Stimulated activated CD8-positive, alpha-beta memory T cell treated with anti-CD3 and anti-CD28 coated beads, Interleukin-7, amount 100 ng/mL, for 4 hours (primary cell): ENCODE measurements around the gene SEZ6L2.
"Not testable (repeated sequence)": the region's sequence is repeated elsewhere in the genome, so short reads cannot be mapped to it uniquely, and the experiment has no call there.

ENCODE experiments used
- DNase-seq, 2 donors: peaks; one replicate each; pipeline ENCODE4 v3.0.0-alpha.2; 2020; ENCODE audit warnings: low read depth in 2 of 2

Gene SEZ6L2

GRCh38 chr16:29857133-29857760 lies 42.1 kb downstream of the SEZ6L2 start:
- no peak for DNase-seq

DNA sequence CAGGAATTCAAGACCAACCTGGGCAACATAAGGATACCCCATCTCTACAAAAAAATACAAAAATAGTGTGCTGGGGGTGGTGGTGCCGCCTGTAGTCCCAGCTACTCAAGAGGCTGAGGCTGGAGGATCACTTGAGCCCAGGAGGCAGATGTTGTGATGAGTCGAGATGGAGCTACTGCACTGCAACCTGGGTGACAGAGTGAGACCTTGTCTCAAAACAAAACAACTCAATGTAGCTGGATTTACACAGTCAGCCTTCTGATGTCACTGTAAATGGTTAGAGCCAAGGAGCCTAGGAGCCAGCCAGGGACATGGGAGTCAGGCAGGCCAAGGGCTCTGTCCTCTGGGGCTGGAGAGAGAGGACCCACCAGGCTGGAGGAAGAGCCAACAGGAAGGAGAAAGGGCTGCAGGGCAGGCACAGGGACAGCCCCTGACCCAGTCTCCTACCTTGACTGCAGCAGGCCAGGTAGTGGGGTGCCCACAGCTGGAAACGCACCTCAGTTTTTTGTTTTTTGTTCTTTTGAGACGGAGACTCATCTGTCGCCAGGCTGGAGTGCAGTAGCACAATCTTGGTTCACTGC lies 44.7 kb downstream of the SEZ6L2 start:
- no peak for DNase-seq

GRCh38 chr16:29852654-29853053 lies 46.7 kb downstream of the SEZ6L2 start:
- DNase-seq, result no peak

GRCh38 chr16:29850998-29851397 lies 48.4 kb downstream of the SEZ6L2 start:
- DNase-seq, result no peak

DNA sequence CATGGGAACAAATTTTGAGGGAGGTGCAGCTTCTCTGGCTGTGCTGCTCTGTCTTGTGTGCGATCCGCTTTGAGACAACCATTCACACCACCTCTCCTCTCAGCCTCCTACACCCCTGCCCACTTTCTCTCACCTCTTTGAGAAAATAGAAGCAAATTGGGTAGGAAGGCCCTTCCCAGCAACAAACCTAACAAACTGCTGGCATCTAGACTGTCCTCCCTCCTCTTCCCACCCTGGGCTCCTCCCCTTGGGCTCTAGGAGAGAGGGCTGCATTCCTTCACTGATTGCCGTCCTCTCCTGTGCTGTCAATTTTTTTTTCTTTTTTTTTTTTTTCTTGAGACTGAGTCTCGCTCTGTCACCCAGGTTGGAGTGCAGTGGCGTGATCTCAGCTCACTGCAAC lies 49.8 kb downstream of the SEZ6L2 start:
- DNase-seq, result no peak

- DNase-seq, result peak; percentile 61 to 70
Measured at GRCh38 chr16:29848420-29849297, 50.7 kb downstream of the SEZ6L2 start.

GRCh38 chr16:29845656-29846055 lies 53.7 kb downstream of the SEZ6L2 start:
- DNase-seq, result no peak

DNA sequence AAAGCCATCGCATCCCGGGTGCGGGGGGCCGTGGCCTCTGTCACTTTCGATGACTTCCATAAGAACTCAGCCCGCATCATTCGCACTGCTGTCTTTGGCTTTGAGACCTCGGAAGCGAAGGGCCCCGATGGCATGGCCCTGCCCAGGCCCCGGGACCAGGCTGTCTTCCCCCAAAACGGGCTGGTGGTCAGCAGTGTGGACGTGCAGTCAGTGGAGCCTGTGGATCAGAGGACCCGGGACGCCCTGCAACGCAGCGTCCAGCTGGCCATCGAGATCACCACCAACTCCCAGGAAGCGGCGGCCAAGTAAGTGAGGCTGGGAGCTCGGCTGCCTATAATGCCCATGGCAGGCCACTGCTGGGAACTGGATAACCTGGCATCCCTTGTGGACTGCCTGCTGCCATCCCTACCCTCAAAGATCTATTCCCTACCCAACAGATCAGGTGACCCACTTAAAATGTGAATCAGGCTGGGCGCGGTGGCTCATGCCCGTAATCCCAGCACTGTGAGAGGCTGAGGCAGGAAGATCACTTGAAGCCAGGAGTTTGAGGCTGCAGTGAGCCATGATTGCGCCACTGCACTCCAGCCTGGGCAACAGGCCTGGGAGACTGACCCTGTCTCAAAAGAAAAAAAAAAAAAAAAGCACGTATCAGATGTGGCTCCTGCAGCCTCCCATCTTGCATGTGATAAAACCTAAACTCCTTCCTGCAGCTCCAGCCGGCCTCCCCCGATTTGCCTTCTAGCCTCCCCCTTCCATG lies 54.6 kb downstream of the SEZ6L2 start:
- DNase-seq, result no peak

DNA sequence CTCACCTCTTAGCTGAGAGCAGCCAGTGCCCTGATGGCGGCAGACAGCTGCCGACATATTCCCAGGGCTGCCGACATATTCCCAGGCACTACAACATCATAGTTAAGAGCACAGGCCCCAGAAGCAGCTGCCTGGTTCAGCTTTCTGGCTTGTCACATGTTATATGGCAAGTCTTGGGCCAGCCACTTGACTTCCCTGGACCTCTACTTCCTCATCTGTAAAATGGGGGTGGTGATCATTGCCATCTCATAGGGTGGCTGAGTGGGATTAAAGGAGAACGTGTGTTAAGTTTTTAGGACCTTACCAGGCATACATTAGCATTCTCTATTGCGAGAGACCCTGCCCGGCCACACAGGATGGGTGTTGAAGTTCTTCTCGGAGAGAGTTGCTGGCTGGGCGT lies 55.4 kb downstream of the SEZ6L2 start:
- no peak for DNase-seq

DNA sequence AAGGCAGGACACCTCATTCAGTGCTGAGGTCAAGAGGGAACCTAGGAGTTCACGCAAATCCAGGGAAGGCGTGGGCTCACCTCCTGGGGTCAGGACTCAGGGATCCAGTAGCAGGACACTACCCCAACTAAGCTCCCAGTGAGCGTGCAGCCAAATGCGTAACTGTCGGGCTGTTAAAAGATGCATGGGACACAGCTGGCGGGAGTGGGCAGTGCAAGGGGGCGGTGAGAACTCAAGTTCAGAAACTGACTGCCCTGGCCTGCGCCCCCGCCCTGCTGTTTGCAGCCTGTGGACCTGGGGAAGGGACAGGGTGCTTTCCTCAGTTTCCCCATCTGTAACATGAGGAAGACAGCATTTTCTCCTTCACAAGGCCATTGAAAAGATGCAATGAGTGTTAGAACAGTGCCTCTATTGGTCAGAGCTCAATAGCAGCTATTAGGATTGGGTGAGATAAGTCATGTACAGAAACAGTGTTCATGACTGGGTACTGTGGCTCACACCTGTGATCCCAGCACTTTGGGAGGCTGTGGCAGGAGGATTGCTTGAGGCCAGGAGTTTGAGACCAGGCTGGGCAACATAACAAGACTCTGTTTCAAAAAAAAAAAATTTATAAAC lies 56.5 kb downstream of the SEZ6L2 start:
- no peak for DNase-seq

- no peak for DNase-seq
Measured at GRCh38 chr16:29841631-29842030, 57.7 kb downstream of the SEZ6L2 start.

- no peak for DNase-seq
Measured at GRCh38 chr16:29840240-29840639, 59.1 kb downstream of the SEZ6L2 start.

- DNase-seq, result no peak
Measured at GRCh38 chr16:29839822-29840221, 59.5 kb downstream of the SEZ6L2 start.

- no peak for DNase-seq
Measured at GRCh38 chr16:29837841-29838240, 61.5 kb downstream of the SEZ6L2 start.

DNA sequence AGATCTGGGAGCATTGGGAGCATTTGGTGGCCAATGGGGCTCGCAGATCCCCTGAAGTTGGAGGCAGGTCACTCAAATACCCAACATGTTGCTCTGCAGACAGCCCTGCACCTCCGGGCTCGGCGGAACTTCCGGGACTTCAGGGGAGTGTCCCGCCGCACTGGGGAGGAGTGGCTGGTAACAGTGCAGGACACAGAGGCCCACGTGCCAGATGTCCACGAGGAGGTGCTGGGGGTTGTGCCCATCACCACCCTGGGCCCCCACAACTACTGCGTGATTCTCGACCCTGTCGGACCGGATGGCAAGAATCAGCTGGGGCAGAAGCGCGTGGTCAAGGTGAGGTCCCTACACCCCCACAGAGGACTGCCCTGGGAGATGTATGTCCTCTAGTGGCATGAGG lies 62.7 kb downstream of the SEZ6L2 start:
- DNase-seq, result no peak

GRCh38 chr16:29835926-29836325 lies 63.4 kb downstream of the SEZ6L2 start:
- no peak for DNase-seq

- DNase-seq, result no peak
Measured at GRCh38 chr16:29834079-29834478, 65.3 kb downstream of the SEZ6L2 start.

- DNase-seq, result not testable (repeated sequence)
Measured at GRCh38 chr16:29833219-29833618, 66.1 kb downstream of the SEZ6L2 start.

DNA sequence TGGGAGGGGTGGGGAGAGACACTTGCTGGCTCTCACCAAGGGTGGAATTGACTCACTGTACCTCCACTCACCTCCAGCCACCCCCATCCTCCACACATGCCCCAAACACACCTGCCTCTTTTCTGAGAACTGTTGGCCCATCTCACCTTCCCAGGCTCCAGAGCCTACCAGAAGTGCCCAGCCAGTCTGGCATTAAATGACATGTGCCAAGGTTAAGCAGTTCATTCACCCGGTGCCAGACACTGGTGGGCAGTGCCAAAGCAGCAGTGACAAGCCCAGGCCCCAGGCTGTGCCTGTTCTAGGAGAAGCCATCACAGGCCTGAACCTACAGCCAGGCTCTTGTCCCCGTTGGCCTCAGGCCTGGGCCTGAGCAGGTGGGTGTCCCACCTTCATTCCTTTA lies 67.9 kb downstream of the SEZ6L2 start:
- no peak for DNase-seq

- no peak for DNase-seq
Measured at GRCh38 chr16:29830774-29831173, 68.6 kb downstream of the SEZ6L2 start.

DNA sequence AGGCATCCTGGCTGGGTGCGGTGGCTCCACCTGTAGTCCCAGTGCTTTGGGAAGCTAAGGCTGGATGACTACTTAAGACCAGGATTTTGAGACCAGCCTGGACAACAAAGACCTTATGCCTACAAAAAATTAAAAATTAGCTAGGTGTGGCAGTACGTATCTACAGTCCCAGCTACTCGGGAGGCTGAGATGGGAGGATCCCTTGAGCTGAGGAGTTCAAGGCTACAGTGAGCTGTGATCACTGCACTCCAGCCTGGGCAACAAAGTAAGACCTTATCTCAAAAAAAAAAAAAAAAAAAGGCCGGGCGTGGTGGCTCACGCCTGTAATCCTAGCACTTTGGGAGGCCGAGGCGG lies 73.0 kb downstream of the SEZ6L2 start:
- no peak for DNase-seq
